Measurements from ENCODE around the gene SLC5A9. TPM values are rescaled to one million over a fixed set of nuclear protein-coding genes. Genes with fewer than 3 reads are reported as not detected.

The SLC5A9 gene
- total and polyA plus RNA-seq, 2 of the 4 experiments (the other 2 are of a cell fraction), result not detected

DNA sequence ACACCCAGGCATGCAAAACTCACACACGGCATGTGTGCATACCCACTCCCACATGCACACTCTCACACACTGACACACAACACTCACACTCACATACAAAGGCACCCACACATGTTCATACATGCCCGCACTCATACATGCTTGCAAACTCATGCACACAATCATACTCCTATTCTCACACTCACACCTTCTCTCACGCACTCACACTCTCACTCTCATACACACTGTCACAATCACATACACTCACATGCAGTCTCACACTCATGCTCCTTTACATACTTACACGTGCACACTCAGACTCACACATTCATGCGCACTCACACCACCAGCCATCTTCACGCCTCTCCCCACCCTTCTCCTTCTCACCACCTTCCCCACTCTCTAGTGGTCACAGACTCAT is 3.1 kb downstream of the SLC5A9 start:
- ChIA-PET CTCF (no interaction called here), POLR2A (ENCODE audit: unreplicated experiment) (no interaction called here)
- H2AFZ ChIP-seq (replicated peaks; ENCODE audit: low read length, poor library complexity), result no peak overlapping the region
- no peak overlapping the region for H2BK120ac ChIP-seq (ENCODE audit: low read depth, low read length)
- H3K4me3 ChIP-seq (ENCODE audit: insufficient read depth, low read depth, low read length), result no peak overlapping the region
- H3K9me3 ChIP-seq (ENCODE audit: control insufficient read depth, insufficient read depth, low read length), result no peaks in the 10 kb centered on the region; the same call in 1 of the 2 replicates
- H3K56ac ChIP-seq (ENCODE audit: extremely low read depth, insufficient read depth, low read length), result no peak overlapping the region
- H3K14ac ChIP-seq (replicated peaks; ENCODE audit: low read depth, low read length), result no peak overlapping the region
- no peak overlapping the region for H3K27ac ChIP-seq (ENCODE audit: insufficient read depth, low read length)
- no peaks in the 10 kb centered on the region for H3K9me1 ChIP-seq (ENCODE audit: insufficient read depth, low read length)
- H3K4me1 ChIP-seq (ENCODE audit: control insufficient read depth, insufficient read depth, low read length), result no peaks in the 10 kb centered on the region
- H2AK5ac ChIP-seq (ENCODE audit: low read depth, low read length), result no peak overlapping the region
- no peaks in the 10 kb centered on the region; the same call in 1 of the 2 replicates for H3K27me3 ChIP-seq (ENCODE audit: control insufficient read depth, insufficient read depth, low read length)
- in situ Hi-C loops (cut with MboI; ENCODE audit: low sequenced_read_pairs), result no loop called here
- H3K4ac ChIP-seq (ENCODE audit: low read depth, low read length), result no peak overlapping the region
- intact Hi-C loops (cut with micrococcal nuclease), result no loop called here
- H3K4me2 ChIP-seq (ENCODE audit: low read depth, low read length), result no peak overlapping the region
- H4K20me1 ChIP-seq (ENCODE audit: insufficient read depth, low read length), result no peaks in the 10 kb centered on the region
- no peak overlapping the region for H2BK20ac ChIP-seq (ENCODE audit: low read depth, low read length)
- ATAC-seq (ENCODE audit: low read depth) (no peak), DNase-seq (no peak)
- no peak overlapping the region for H4K8ac ChIP-seq (ENCODE audit: low read depth in 2 of 2, low read length in 2 of 2)
- dilution Hi-C loops (cut with HindIII; ENCODE audit: low sequenced_read_pairs, unreplicated experiment), result no loop called here
- BruUV-seq (replicated peaks), result no TSS peak
- no peak overlapping the region for H4K5ac ChIP-seq (ENCODE audit: low read depth, low read length)
- H3K18ac ChIP-seq (ENCODE audit: low read depth, low read length), result no peak overlapping the region
- no peak overlapping the region for H2AK9ac ChIP-seq (replicated peaks; ENCODE audit: low read depth, low read length, poor library complexity)
- H3K36me3 ChIP-seq (ENCODE audit: control insufficient read depth, insufficient read depth, low read length), result no peaks in the 10 kb centered on the region
- no peak overlapping the region for H4K91ac ChIP-seq (ENCODE audit: insufficient read depth, low read depth, low read length)
- H2BK15ac ChIP-seq (ENCODE audit: low read depth, low read length), result no peak overlapping the region
- H2BK5ac ChIP-seq (ENCODE audit: low read depth, low read length, poor library complexity, severe bottlenecking), result no peak overlapping the region
- TF ChIP-seq, protein P1, sequence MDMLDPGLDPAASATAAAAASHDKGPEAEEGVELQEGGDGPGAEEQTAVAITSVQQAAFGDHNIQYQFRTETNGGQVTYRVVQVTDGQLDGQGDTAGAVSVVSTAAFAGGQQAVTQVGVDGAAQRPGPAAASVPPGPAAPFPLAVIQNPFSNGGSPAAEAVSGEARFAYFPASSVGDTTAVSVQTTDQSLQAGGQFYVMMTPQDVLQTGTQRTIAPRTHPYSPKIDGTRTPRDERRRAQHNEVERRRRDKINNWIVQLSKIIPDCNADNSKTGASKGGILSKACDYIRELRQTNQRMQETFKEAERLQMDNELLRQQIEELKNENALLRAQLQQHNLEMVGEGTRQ (IDR thresholded peaks at IDR 0.05; ENCODE audit: low read depth, low read length), result no peak
- TF ChIP-seq SMC3 (IDR thresholded peaks at IDR 0.05; ENCODE audit: low read depth, low read length), result no peak
- TF ChIP-seq ELK1 (IDR thresholded peaks at IDR 0.05; ENCODE audit: borderline replicate concordance, low read depth, low read length), result no peak
- TF ChIP-seq, protein P2, sequence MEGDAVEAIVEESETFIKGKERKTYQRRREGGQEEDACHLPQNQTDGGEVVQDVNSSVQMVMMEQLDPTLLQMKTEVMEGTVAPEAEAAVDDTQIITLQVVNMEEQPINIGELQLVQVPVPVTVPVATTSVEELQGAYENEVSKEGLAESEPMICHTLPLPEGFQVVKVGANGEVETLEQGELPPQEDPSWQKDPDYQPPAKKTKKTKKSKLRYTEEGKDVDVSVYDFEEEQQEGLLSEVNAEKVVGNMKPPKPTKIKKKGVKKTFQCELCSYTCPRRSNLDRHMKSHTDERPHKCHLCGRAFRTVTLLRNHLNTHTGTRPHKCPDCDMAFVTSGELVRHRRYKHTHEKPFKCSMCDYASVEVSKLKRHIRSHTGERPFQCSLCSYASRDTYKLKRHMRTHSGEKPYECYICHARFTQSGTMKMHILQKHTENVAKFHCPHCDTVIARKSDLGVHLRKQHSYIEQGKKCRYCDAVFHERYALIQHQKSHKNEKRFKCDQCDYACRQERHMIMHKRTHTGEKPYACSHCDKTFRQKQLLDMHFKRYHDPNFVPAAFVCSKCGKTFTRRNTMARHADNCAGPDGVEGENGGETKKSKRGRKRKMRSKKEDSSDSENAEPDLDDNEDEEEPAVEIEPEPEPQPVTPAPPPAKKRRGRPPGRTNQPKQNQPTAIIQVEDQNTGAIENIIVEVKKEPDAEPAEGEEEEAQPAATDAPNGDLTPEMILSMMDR (conservative IDR thresholded peaks at IDR 0.05; ENCODE audit: low read depth, low read length), result no peak
- TF ChIP-seq MAZ (IDR thresholded peaks at IDR 0.05; ENCODE audit: borderline replicate concordance, low read depth, low read length), result no peak
- TF ChIP-seq CEBPB (IDR thresholded peaks at IDR 0.05; ENCODE audit: low read depth, low read length), result no peak
- no peak for TF ChIP-seq CHD1 (IDR thresholded peaks at IDR 0.05; ENCODE audit: low read depth, low read length)
- no peak for TF ChIP-seq RFX5 (IDR thresholded peaks at IDR 0.05; ENCODE audit: low read depth, low read length)
- no peak for TF ChIP-seq RAD21 (IDR thresholded peaks at IDR 0.05; ENCODE audit: low read length)
- TF ChIP-seq RCOR1 (IDR thresholded peaks at IDR 0.05; ENCODE audit: insufficient replicate concordance, low read length), result no peak
- no peak for TF ChIP-seq FOS (IDR thresholded peaks at IDR 0.05; ENCODE audit: low read depth, low read length)
- no peak for TF ChIP-seq MXI1 (IDR thresholded peaks at IDR 0.05; ENCODE audit: borderline replicate concordance, low read depth, low read length)
- no peak for TF ChIP-seq NFE2L2 (IDR thresholded peaks at IDR 0.05; ENCODE audit: low read depth, low read length)
- TF ChIP-seq MAFK (IDR thresholded peaks at IDR 0.05; ENCODE audit: low read depth, low read length), result no peak
- no peak for TF ChIP-seq BHLHE40 (IDR thresholded peaks at IDR 0.05; ENCODE audit: low read depth, low read length)
- TF ChIP-seq POLR2A (IDR thresholded peaks at IDR 0.05; ENCODE audit: low read depth, low read length), result no peak
- no peak overlapping the region for H3K9ac ChIP-seq (ENCODE audit: low read depth, low read length)
- H3K23ac ChIP-seq (ENCODE audit: low read depth, low read length), result no peak overlapping the region
- 78 to 100% methylated on average over 1 to 2 of the region's 6 CpGs for WGBS, 2 experiments (ENCODE audit: extremely low coverage in 2 of 2, insufficient read length in 1 of 2)
- no peaks in the 10 kb centered on the region for H3K79me1 ChIP-seq (ENCODE audit: low read depth in 1 of 2, low read length in 2 of 2)
